HEK293 (cell line): ENCODE measurements around the gene PDE4D.

Experiments
- CTCF ChIA-PET: fragments of 350-600 bp; formaldehyde crosslinking; extraction: SDS; loops from one replicate; lab custom pipeline; 2021; ENCODE audit warnings: antibody characterized with exemption; lab: Yijun Ruan, JAX
- POLR2A ChIA-PET: fragments of 300-600 bp; formaldehyde crosslinking; extraction: SDS; loops from one replicate; lab custom pipeline; 2020; ENCODE audit warnings: antibody characterized with exemption, inconsistent platforms; lab: Yijun Ruan, JAX
- H3K27ac ChIP-seq: fragments of 200-500 bp; sonication (Bioruptor generic); 2 replicates; pipeline ENCODE4 v1.5.1; 2014; ENCODE audit warnings: low read depth, low read length, control low read depth, inconsistent platforms; ENCODE audit errors: extremely low read depth
- H3K36me3 ChIP-seq, 2 experiments: fragments of 200-500 bp in 1 of 2; sonication (Bioruptor generic) in 1 of 2; 1 replicate in 1 of 2; 2 replicates in 1 of 2; pipeline ENCODE4 v1.5.1; 2014 to 2017; ENCODE audit warnings: inconsistent platforms in 2 of 2, low read length in 2 of 2; ENCODE audit not compliant: control insufficient read depth in 2 of 2, insufficient read depth in 1 of 2
- H3K4me1 ChIP-seq: fragments of 200-500 bp; sonication (Bioruptor generic); 2 replicates; pipeline ENCODE4 v1.5.1; 2014; ENCODE audit warnings: mild to moderate bottlenecking, low read length, inconsistent platforms; ENCODE audit not compliant: control insufficient read depth, insufficient read depth
- H3K4me3 ChIP-seq: 2 replicates; pipeline ENCODE4 v1.5.1; 2011; ENCODE audit warnings: low read depth, mild to moderate bottlenecking, control low read depth, low read length, moderate library complexity
- H3K9me3 ChIP-seq: fragments of 200-500 bp; sonication (Bioruptor generic); 2 replicates; pipeline ENCODE4 v1.5.1; 2014; ENCODE audit warnings: low read depth, low read length, inconsistent platforms; ENCODE audit not compliant: control insufficient read depth, insufficient read depth
- KLF8 ChIP-seq: fragments of 450-650 bp; formaldehyde crosslinking; IDR thresholded peaks from 2 replicates; pipeline ENCODE4 v1.5.1; 2016; ENCODE audit warnings: missing biosample characterization, missing genetic modification characterization
- TCF7L2 ChIP-seq: IDR thresholded peaks from 2 replicates; pipeline ENCODE4 v1.6.1; 2011; ENCODE audit warnings: low read depth, mild to moderate bottlenecking, inconsistent platforms, low read length, moderate library complexity, borderline replicate concordance
- ZBTB26 ChIP-seq: fragments of 450-650 bp; formaldehyde crosslinking; optimal IDR thresholded peaks from 2 replicates; pipeline ENCODE3; 2016; ENCODE audit warnings: missing biosample characterization, mild to moderate bottlenecking, missing genetic modification characterization
- ZFHX2 ChIP-seq: fragments of 450-650 bp; formaldehyde crosslinking; conservative IDR thresholded peaks from 2 replicates; pipeline ENCODE4 v1.5.1; 2016; ENCODE audit warnings: missing biosample characterization, missing genetic modification characterization
- ZNF18 ChIP-seq: fragments of 450-650 bp; formaldehyde crosslinking; IDR thresholded peaks from 2 replicates; pipeline ENCODE4 v1.5.1; 2016; ENCODE audit warnings: missing biosample characterization, missing genetic modification characterization
- ZNF202 ChIP-seq: fragments of 450-650 bp; formaldehyde crosslinking; IDR thresholded peaks from 2 replicates; pipeline ENCODE4 v1.5.1; 2016; ENCODE audit warnings: missing biosample characterization, missing genetic modification characterization, borderline replicate concordance
- ZNF221 ChIP-seq: fragments of 450-650 bp; formaldehyde crosslinking; IDR thresholded peaks from 2 replicates; pipeline ENCODE4 v1.5.1; 2017; ENCODE audit warnings: missing biosample characterization, missing genetic modification characterization, borderline replicate concordance
- ZNF366 ChIP-seq: fragments of 450-650 bp; formaldehyde crosslinking; conservative IDR thresholded peaks from 2 replicates; pipeline ENCODE4 v1.5.1; 2016; ENCODE audit warnings: missing biosample characterization, missing genetic modification characterization
- ZNF488 ChIP-seq: fragments of 450-650 bp; formaldehyde crosslinking; IDR thresholded peaks from 2 replicates; pipeline ENCODE4 v1.5.1; 2016; ENCODE audit warnings: missing biosample characterization, missing genetic modification characterization
- ZNF529 ChIP-seq: fragments of 450-650 bp; formaldehyde crosslinking; IDR thresholded peaks from 2 replicates; pipeline ENCODE4 v1.5.1; 2017; ENCODE audit warnings: missing genetic modification characterization, missing biosample characterization; ENCODE audit not compliant: insufficient replicate concordance
- ZNF549 ChIP-seq: fragments of 450-650 bp; IDR thresholded peaks from 2 replicates; pipeline ENCODE4 v1.5.1; 2018; ENCODE audit warnings: missing biosample characterization, missing genetic modification characterization, mild to moderate bottlenecking, inconsistent platforms, moderate library complexity
- ZNF654 ChIP-seq: fragments of 450-650 bp; formaldehyde crosslinking; IDR thresholded peaks from 2 replicates; pipeline ENCODE4 v1.5.1; 2016; ENCODE audit warnings: low read depth, missing biosample characterization, missing genetic modification characterization
- ZNF660 ChIP-seq: fragments of 450-650 bp; IDR thresholded peaks from 2 replicates; pipeline ENCODE4 v1.5.1; 2018; ENCODE audit warnings: missing biosample characterization, mild to moderate bottlenecking, missing genetic modification characterization
- ZNF768 ChIP-seq: fragments of 450-650 bp; formaldehyde crosslinking; IDR thresholded peaks from 2 replicates; pipeline ENCODE4 v1.5.1; 2018; ENCODE audit warnings: missing biosample characterization, mild to moderate bottlenecking, missing genetic modification characterization
- ZSCAN18 ChIP-seq: fragments of 450-650 bp; formaldehyde crosslinking; IDR thresholded peaks from 2 replicates; pipeline ENCODE4 v1.5.1; 2016; ENCODE audit warnings: missing biosample characterization, missing genetic modification characterization
- ZSCAN30 ChIP-seq: fragments of 450-650 bp; IDR thresholded peaks from 2 replicates; pipeline ENCODE4 v1.5.1; 2018; ENCODE audit warnings: missing biosample characterization, mild to moderate bottlenecking, missing genetic modification characterization, moderate library complexity
- TF ChIP-seq, protein P1 (sequence below): fragments of 450-650 bp; formaldehyde crosslinking; IDR thresholded peaks from 2 replicates; pipeline ENCODE4 v1.5.0; 2017; ENCODE audit warnings: missing biosample characterization, missing genetic modification characterization, borderline replicate concordance
- TF ChIP-seq, protein P2 (sequence below): fragments of 450-650 bp; formaldehyde crosslinking; IDR thresholded peaks from 2 replicates; pipeline ENCODE4 v1.5.1; 2017; ENCODE audit warnings: missing biosample characterization, missing genetic modification characterization

PDE4D gene

GRCh38 chr5:59354274-59354673 is 539.3 kb downstream of the PDE4D start (continued):
- TF ChIP-seq, protein P1, sequence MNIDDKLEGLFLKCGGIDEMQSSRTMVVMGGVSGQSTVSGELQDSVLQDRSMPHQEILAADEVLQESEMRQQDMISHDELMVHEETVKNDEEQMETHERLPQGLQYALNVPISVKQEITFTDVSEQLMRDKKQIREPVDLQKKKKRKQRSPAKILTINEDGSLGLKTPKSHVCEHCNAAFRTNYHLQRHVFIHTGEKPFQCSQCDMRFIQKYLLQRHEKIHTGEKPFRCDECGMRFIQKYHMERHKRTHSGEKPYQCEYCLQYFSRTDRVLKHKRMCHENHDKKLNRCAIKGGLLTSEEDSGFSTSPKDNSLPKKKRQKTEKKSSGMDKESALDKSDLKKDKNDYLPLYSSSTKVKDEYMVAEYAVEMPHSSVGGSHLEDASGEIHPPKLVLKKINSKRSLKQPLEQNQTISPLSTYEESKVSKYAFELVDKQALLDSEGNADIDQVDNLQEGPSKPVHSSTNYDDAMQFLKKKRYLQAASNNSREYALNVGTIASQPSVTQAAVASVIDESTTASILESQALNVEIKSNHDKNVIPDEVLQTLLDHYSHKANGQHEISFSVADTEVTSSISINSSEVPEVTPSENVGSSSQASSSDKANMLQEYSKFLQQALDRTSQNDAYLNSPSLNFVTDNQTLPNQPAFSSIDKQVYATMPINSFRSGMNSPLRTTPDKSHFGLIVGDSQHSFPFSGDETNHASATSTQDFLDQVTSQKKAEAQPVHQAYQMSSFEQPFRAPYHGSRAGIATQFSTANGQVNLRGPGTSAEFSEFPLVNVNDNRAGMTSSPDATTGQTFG (tag by site-specific recombination): no peak
- no peak for TF ChIP-seq TCF7L2
- TF ChIP-seq KLF8 (tag by site-specific recombination): 0 out of 2 replicates have a peak, but pooled peaks have one; percentile 13
- no peak for TF ChIP-seq ZNF488
- TF ChIP-seq ZNF768 (tag by site-specific recombination): no peak

GRCh38 chr5:59351076-59351794 is 542.3 kb downstream of the PDE4D start:
- peaks cover 29% of the 10 kb centered on the region for H3K4me1 ChIP-seq
- H3K9me3 ChIP-seq: no peaks in the 10 kb centered on the region
- no peaks in the 10 kb centered on the region for H3K36me3 ChIP-seq
- no peak overlapping the region for H3K4me3 ChIP-seq
- ChIA-PET POLR2A (no interaction called here), CTCF (interaction anchor here (0.5 to 4.7 kb wide), 9 partner anchors 13 to 475 kb away, joined by 3 to 23 read pairs (median 4); no protein-coding TSS in a partner anchor)
- H3K27ac ChIP-seq: no peak overlapping the region
- TF ChIP-seq ZSCAN30 (tag by site-specific recombination): no peak
- TF ChIP-seq ZNF654 (tag by site-specific recombination): peak; percentile 23

- TF ChIP-seq ZSCAN18 (tag by site-specific recombination) (no peak), ZNF366 (tag by site-specific recombination) (0 out of 2 replicates have a peak, but pooled peaks have one; percentile 17), TCF7L2 (no peak)
- TF ChIP-seq, protein P2, sequence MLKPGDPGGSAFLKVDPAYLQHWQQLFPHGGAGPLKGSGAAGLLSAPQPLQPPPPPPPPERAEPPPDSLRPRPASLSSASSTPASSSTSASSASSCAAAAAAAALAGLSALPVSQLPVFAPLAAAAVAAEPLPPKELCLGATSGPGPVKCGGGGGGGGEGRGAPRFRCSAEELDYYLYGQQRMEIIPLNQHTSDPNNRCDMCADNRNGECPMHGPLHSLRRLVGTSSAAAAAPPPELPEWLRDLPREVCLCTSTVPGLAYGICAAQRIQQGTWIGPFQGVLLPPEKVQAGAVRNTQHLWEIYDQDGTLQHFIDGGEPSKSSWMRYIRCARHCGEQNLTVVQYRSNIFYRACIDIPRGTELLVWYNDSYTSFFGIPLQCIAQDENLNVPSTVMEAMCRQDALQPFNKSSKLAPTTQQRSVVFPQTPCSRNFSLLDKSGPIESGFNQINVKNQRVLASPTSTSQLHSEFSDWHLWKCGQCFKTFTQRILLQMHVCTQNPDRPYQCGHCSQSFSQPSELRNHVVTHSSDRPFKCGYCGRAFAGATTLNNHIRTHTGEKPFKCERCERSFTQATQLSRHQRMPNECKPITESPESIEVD: peak; percentile 39; the same call in 1 of the 2 replicates
- Histone ChIP-seq H3K36me3 (no peaks in the 10 kb centered on the region), H3K9me3 (no peaks in the 10 kb centered on the region), H3K4me3 (no peak overlapping the region), H3K4me1 (peaks cover 23% of the 10 kb centered on the region), H3K27ac (no peak overlapping the region)
- POLR2A ChIA-PET: no interaction called here
- CTCF ChIA-PET: interaction anchor here (0.6 to 4.7 kb wide), 16 partner anchors 12 to 172 kb away, joined by 3 to 23 read pairs (median 4); no protein-coding TSS in a partner anchor
These were observed 545.3 kb downstream of the PDE4D start for GRCh38 chr5:59348189-59348588.

- Histone ChIP-seq H3K4me1 (peaks cover 25% of the 10 kb centered on the region), H3K4me3 (no peak overlapping the region), H3K36me3 (no peaks in the 10 kb centered on the region), H3K9me3 (no peaks in the 10 kb centered on the region), H3K27ac (no peak overlapping the region)
- ChIA-PET CTCF (interaction anchor here (0.6 to 0.7 kb wide), 2 partner anchors 129 to 542 kb away, joined by 3 read pairs; no protein-coding TSS in a partner anchor), POLR2A (no interaction called here)
- TF ChIP-seq ZNF660 (no peak), ZNF768 (tag by site-specific recombination) (no peak), ZNF529 (tag by site-specific recombination) (no peak), ZBTB26 (tag by site-specific recombination) (no peak), ZNF549 (tag by site-specific recombination) (no peak), ZNF202 (tag by site-specific recombination) (no peak), ZNF18 (tag by site-specific recombination) (no peak), ZNF221 (no peak), ZFHX2 (no peak)
These were observed 546.5 kb downstream of the PDE4D start for GRCh38 chr5:59346982-59347381.
